ENCODE results near the gene VAMP2. TPM values are rescaled to one million over a fixed set of nuclear protein-coding genes. Genes with fewer than 3 reads are reported as not detected.

The VAMP2 gene
- total and polyA plus RNA-seq, 10 of the 15 experiments (the other 5 are each of a cell fraction or from before 2014, with no cell fraction given), result 3.0 to 35.2 (median 25.0) TPM

DNA sequence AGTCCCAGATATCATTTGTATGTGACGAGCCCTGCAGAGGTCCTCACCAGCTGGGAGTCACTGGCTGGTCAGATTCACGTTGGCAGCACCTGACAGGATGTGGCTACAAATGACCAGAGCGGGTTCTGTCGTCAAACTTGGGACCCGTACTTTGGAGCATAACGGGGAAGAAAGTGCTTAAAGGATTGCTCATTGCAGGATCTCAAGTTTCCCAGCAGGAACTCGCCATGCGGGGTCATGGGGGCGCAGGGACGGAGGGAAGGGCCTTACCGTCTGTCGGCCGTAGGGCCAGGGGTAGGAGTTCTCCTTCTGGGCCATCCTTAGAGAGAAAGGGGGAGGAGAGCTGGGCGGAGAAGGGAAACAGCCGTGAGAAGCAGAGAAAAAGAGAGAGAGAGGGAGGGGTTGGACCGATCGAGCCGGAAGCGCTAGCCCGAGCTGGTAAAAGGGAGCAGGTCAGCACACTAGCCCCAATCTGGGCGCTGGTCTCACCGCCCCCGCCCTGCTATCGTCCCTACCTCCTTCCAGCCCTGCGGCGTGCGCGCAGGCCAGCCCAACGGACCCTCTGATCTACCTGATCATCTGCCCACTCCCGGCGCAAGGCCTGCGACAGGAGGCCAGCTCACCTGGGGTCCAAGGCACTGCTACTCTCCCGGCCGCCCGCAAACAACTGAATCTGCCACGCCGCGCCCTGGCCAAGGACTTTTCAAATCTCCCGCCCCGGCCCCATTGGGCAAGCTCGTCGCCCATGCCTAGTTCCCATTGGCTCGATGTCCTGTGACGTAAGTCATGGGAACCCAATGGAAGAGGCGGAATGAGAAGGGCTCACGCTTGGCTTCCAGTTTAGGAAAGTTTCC lies 47.4 kb upstream of the VAMP2 start, which contains the start of gene AURKB (continued):
- TF ChIP-seq ZBTB33 (IDR thresholded peaks at IDR 0.05) (no peak), IKZF2 (IDR thresholded peaks at IDR 0.05) (no peak), JUNB (IDR thresholded peaks at IDR 0.05) (no peak), RUNX3 (IDR thresholded peaks at IDR 0.05; ENCODE audit: low read length) (peak; percentile 55), RAD51 (IDR thresholded peaks at IDR 0.05) (peak; percentile 61), MYB (IDR thresholded peaks at IDR 0.05; ENCODE audit: borderline replicate concordance, low read depth, low read length) (no peak), ZNF384 (IDR thresholded peaks at IDR 0.05; ENCODE audit: borderline replicate concordance, low read depth, low read length) (no peak), SPI1 (IDR thresholded peaks at IDR 0.05; ENCODE audit: borderline replicate concordance, insufficient read depth, low read depth, low read length) (no peak), EZH2 (IDR thresholded peaks at IDR 0.05; ENCODE audit: borderline replicate concordance, control insufficient read depth, low read depth, low read length) (no peak), SMARCA5 (IDR thresholded peaks at IDR 0.05) (no peak), RELA (IDR thresholded peaks at IDR 0.05; ENCODE audit: borderline replicate concordance, partially characterized antibody) (no peak), PKNOX1 (IDR thresholded peaks at IDR 0.05) (no peak), ATF3 (IDR thresholded peaks at IDR 0.05; ENCODE audit: borderline replicate concordance, extremely low read depth, low read depth, low read length) (no peak), RBBP5 (conservative IDR thresholded peaks at IDR 0.05) (no peak), YY1 (IDR thresholded peaks at IDR 0.05; ENCODE audit: low read depth, low read length) (peak; percentile 5; the same call in 1 of the 2 replicates), BMI1 (IDR thresholded peaks at IDR 0.05; ENCODE audit: borderline replicate concordance) (no peak), MXI1 (IDR thresholded peaks at IDR 0.05; ENCODE audit: low read depth, low read length) (peak; percentile 100), RB1 (IDR thresholded peaks at IDR 0.05; ENCODE audit: borderline replicate concordance) (no peak; the same call in 1 of the 2 replicates), WRNIP1 (IDR thresholded peaks at IDR 0.05; ENCODE audit: borderline replicate concordance, low read depth, low read length) (no peak), PAX5 (IDR thresholded peaks at IDR 0.05; ENCODE audit: borderline replicate concordance, low read depth, low read length) (0 out of 2 replicates have a peak, but pooled peaks have one; percentile 6), ZBED1 (IDR thresholded peaks at IDR 0.05; ENCODE audit: borderline replicate concordance) (no peak), KLF5 (IDR thresholded peaks at IDR 0.05; ENCODE audit: partially characterized antibody) (peak; percentile 54)
- TF ChIP-seq, protein P1, sequence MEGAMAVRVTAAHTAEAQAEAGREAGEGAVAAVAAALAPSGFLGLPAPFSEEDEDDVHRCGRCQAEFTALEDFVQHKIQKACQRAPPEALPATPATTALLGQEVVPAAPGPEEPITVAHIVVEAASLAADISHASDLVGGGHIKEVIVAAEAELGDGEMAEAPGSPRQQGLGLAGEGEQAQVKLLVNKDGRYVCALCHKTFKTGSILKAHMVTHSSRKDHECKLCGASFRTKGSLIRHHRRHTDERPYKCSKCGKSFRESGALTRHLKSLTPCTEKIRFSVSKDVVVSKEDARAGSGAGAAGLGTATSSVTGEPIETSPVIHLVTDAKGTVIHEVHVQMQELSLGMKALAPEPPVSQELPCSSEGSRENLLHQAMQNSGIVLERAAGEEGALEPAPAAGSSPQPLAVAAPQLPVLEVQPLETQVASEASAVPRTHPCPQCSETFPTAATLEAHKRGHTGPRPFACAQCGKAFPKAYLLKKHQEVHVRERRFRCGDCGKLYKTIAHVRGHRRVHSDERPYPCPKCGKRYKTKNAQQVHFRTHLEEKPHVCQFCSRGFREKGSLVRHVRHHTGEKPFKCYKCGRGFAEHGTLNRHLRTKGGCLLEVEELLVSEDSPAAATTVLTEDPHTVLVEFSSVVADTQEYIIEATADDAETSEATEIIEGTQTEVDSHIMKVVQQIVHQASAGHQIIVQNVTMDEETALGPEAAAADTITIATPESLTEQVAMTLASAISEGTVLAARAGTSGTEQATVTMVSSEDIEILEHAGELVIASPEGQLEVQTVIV (IDR thresholded peaks at IDR 0.05; ENCODE audit: borderline replicate concordance, partially characterized antibody), result no peak

All from GM12878 (cell line).